HG03196 (cell line): ENCODE data around the gene WDR83.
"Not testable (repeated sequence)": the region's sequence is repeated elsewhere in the genome, so short reads cannot be mapped to it uniquely, and the experiment has no call there.

Experiments
- ATAC-seq: cut with Tn5 transposase; IDR thresholded peaks from one replicate; pipeline ENCODE4 v1.9.1; 2021; ENCODE audit not compliant: unreplicated experiment

Gene WDR83

GRCh38 chr19:12681074-12681987 is 14.7 kb downstream of the WDR83 start, which contains the start of gene DHPS:
Gene DHPS, minus strand, starts transcription at chr19:12681880. Its CDS starts 114 bp downstream, at chr19:12681766.
- ATAC-seq = peak; percentile 72

DNA sequence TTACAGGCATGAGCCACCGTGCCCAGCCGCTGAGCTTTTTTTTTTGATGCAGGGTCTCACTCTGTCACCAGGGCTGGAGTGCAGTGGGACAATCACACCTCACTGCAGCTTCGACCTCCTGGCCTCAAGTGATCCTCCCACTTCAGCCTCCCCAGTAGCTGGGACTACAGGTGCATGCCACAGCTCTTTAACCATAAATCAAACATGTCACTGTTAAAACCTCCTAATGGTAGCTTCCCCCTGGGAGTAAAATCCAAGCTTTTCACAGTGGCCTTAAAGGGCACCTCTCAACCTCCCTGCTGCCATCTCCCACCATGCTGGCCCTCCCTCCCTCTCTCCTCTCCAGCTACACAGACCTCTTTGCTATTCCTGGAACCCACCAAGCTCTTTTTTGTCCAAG is 19.2 kb downstream of the WDR83 start:
- no peak for ATAC-seq

DNA sequence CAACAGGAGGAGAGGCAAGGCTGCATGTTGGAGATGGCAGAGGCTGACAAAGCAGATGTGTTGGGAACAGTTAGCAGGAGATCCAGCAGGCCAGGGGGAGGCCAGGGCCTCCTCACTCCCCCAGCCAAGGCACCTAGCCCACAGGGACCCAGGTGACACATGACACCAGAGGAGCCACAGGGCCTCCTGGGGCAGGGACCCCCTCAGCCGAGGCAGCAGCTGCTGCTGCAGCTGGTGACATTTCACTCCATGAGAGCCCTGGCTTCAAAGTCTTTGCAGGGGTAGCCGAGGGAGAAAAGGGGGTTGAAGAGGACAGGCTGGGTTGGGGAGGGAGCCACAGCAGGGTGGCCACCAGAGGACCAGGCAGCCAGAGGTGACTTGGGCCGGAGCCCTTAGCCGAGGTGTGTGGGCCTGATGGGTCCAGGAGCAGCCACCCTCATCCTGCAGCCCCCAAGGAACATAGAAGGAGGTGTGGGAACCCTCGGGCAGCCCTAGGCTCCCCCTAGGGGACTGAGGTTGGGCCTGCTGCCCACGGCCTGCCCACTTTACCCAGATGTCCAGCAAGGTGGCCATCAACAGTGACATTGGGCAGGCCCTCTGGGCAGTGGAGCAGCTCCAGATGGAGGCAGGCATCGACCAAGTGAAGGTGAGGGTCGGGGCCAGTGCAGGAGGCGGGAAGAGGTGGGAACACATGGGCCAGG is 21.0 kb downstream of the WDR83 start, which contains the start of gene GNG14:
TSS of gene GNG14 (plus strand) at position 503 of the 701 bp plus-strand sequence. CDS start at position 554, 51 bp downstream.
- no peak for ATAC-seq

- no peak for ATAC-seq
Measured at GRCh38 chr19:12689012-12689411, 22.4 kb downstream of the WDR83 start.

DNA sequence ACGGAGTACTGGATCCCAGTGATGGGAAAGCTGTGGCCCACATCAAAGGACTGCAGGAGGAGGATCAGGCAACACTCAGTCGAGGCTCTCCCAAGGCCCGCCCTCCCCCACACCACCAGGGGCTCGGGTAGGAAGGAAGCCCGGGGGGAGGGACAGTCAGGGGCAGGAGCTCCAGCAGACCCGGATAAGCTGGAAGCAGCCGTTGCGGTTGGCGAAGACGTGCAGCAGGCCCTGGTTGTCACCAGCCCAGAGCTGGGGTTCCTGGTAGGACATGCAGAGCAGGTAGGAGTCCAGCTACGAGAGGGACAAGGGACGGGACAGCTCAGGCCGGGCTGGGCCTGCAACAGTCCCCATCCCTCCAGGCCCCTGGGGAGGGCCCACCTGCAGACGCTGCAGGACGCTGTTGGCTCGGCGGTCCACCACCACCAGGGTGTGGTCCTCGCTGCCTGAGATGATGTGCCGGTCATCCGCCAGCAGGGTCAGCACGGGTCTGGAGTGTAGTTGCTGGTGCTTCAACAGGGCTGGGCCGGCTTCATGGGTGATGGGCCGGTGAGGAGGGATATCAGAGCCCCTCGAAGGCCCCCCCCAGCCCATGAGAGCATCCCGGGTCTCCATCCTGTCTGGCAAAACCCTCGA is 23.1 kb downstream of the WDR83 start:
- no peak for ATAC-seq

DNA sequence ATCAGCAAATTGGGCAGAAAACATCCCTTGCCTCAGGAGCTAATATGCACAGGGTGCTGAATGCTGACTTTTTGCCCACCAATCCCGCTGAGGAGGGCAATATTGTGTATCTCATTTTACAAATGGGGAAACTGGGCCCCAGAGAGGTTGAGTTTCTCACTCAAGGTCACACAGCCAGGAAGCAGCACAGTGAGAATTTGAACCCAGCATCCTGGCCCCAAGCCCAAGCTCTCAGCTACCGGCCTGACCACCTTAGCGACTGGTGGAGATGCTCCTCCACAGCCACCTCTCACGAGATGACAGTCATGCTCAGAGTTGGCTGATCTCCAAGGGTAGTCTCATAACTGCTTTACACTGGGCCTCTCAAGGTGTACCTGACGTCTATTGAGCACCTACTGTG is 26.4 kb downstream of the WDR83 start:
- ATAC-seq = no peak

GRCh38 chr19:12694641-12695040 is 28.0 kb downstream of the WDR83 start:
- no peak for ATAC-seq

DNA sequence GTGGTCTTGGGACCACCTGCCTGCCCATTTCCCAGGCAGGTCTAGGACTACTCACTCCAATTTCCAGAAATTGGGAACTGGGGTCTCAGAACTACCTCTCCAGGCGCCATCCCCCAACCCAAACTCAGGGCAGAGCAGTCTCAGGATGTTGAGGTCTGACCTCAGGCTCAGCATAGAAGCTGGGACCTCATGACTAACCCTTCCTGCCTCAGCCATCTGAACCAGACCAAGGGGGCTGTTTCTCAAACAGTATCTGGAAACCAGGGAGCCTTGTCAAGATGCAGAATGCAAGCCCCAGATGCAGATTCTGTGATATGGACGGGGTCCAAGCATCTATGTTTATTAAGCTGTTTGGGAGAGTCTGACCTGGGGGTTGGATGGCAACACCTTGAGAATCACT is 28.5 kb downstream of the WDR83 start:
- ATAC-seq = no peak

GRCh38 chr19:12695514-12695913 is 28.9 kb downstream of the WDR83 start:
- ATAC-seq = no peak

GRCh38 chr19:12695997-12696365 is 29.4 kb downstream of the WDR83 start:
- no peak for ATAC-seq

DNA sequence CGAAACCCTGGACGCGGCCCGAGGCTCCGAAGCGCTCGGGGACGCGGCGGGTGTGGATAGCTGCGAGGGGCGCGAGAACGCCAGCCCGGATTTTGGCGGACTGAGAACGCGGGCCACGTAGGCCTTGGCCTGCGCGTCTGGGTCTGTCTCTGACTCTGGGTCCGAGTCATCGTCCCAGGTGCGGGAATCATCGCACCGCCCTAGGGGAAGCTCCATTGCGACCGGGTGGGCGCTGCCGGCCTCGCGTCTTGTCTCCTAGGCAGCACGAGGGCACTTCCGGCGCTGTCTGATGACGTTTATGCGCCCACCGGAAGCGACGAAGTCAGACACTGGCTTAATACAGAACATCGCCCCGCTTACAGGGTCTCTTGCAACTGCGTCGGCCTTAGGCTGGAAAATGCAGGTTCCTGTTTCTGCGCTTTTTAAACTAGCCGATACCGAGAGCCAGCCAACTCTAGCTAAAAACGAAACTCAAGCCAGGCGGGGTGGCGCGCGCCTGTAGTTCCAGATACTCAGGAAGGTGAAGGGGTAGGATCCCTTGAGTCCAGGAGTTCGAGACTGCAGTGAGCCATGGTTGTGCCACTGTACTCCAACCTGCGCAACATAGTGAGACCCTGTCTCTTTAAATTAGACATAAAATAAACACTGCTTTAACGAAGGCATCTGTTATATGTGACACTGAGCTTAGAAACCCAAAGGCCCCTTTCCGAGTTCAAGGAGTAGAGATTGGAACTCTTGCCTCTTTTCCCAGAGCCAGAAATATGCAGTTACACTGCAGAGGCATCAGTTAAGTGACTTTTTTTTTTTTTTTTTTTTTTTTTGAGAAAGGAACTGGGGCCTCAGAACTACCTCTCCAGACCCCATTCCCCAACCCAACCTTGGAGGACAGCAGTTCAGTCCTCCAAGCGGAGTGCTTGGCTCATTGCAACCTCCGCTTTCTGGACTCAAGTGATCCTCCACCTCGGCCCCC is 30.0 kb downstream of the WDR83 start, which contains the start of gene FBXW9:
TSS of gene FBXW9 (minus strand) at position 266 of the 970 bp plus-strand sequence. CDS start at position 216, 50 bp downstream.
- ATAC-seq = peak; percentile 66

- ATAC-seq = not testable (repeated sequence)
Measured at GRCh38 chr19:12697425-12697824, 30.8 kb downstream of the WDR83 start.

GRCh38 chr19:12698138-12698537 is 31.5 kb downstream of the WDR83 start:
- ATAC-seq = no peak

DNA sequence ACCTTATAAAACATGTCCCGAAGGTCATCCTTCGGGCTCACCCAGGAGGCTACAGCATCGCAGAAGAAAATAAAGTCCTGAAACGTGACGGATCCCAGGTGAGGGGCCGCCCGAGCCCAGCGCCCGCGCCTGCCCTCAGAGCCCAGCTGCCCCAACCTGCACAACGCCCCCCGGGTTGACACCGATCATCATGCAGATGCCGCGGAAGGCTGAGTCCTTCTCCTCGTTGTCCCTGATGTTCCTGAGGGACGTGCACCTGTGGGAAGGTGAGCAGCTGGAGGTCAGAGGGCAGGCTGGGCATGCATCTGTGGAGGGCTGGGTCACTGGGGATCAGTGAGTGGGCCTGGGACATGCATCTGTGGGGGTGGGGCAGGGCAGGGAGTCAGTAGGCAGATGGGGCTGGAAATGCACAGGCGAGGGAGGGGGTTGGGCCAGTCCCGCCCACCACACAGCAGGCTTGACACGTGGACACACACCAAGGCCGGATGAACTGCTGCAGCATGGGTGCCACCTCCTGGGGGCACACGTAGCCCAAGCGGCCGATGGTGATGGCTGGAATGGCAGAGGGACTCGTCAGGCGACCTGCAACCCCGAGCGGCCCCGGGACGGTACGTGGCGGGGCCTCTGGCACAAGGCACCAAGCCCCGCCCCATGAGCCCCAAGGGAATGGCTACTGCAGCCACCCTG is 35.1 kb downstream of the WDR83 start:
- ATAC-seq = no peak

DNA sequence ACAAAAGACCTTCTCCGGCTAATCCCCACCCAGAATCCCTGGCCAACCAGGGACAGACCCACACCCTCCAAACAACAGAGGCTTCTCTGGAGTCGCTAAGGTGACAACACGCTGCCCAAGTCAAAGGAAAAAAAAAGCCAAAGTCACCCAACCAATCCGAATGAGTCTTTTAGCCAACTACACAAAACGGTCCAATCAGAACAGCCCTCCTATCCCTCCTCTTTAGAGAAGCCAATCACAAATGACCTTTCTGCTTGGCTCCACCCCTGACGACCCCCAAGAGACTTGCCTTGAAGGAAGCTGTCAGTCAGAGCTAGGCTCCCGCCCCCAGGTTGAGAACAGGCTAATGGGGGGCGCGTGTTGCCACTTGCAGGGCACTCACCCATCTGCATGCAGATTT is 36.4 kb downstream of the WDR83 start:
- no peak for ATAC-seq

- no peak for ATAC-seq
Measured at GRCh38 chr19:12705169-12705568, 38.6 kb downstream of the WDR83 start.

DNA sequence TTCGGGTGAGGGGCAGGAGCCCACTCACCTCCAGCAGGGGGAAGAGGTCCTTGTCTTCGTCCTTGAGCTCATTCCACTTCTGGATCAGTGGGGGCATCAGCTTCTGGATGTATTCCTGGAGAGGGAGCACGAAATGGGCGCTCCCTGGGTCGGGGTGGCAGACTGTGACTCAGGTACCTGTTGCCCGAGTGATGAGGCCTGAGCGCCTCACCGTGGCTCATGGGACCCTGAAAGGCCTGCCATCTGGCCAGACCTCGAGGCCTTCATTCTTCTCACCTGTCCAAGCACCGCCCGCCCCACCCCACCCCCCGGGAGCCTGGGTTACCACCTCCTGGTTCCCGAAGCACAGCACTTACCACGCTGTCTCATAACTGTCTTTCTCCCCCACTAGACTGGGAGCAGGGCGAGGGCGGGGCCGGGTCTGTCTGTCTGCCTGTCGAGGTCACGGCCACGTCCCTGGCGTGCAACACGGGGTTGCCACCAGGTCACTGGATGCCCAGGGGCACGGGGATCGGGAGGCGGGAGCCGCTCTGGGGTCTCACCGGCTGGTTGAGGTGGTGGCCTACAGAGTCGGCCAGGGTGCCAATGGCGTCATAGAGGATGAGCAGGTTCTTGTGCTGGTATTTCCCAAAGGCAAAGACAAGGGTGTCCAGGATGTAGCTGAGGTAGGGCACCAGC is 39.2 kb downstream of the WDR83 start:
- no peak for ATAC-seq

- no peak for ATAC-seq
Measured at GRCh38 chr19:12706332-12706718, 39.7 kb downstream of the WDR83 start.

GRCh38 chr19:12708641-12709040 is 42.0 kb downstream of the WDR83 start:
- no peak for ATAC-seq
